Kidney (tissue), 14 donors: ENCODE measurements around the gene RCAN2. TPM values are rescaled to one million over a fixed set of nuclear protein-coding genes. Genes with fewer than 3 reads are reported as not detected.

Source experiments
- DNase-seq, 5 donors: peaks; one replicate each; pipeline ENCODE4 v3.0.0-alpha.2; 2013 to 2020
- FAIRE-seq: peaks from 2 replicates; lab custom pipeline; 2012; peaks lifted over from hg19 to GRCh38; lab: Jason Lieb, UNC
- H3K27ac ChIP-seq, 2 donors: one replicate each; pipeline ENCODE4 v1.7.0; 2013; ENCODE audit warnings: low read depth in 2 of 2, low read length in 2 of 2, inconsistent platforms in 1 of 2
- H3K27me3 ChIP-seq: one replicate; pipeline ENCODE4 v1.7.1; 2013; ENCODE audit warnings: low read length, inconsistent platforms; ENCODE audit not compliant: control insufficient read depth, insufficient read depth
- H3K36me3 ChIP-seq, 3 donors: one replicate each; pipeline versions ENCODE4 v1.7.0 to v1.7.1; 2013; ENCODE audit warnings: low read length in 3 of 3, control low read depth in 1 of 3, inconsistent platforms in 1 of 3; ENCODE audit not compliant: insufficient read depth in 3 of 3, control insufficient read depth in 2 of 3
- H3K4me1 ChIP-seq, 3 donors: one replicate each; pipeline versions ENCODE4 v1.7.0 to v1.7.1; 2013; ENCODE audit warnings: low read length in 3 of 3, inconsistent platforms in 1 of 3, low read depth in 1 of 3; ENCODE audit not compliant: control insufficient read depth in 2 of 3, insufficient read depth in 2 of 3
- H3K4me3 ChIP-seq, 3 donors: one replicate each; pipeline versions ENCODE4 v1.7.0 to v1.8.1; 2013; ENCODE audit warnings: low read length in 3 of 3, control low read depth in 1 of 3, inconsistent platforms in 1 of 3
- H3K9ac ChIP-seq, 3 donors: one replicate each; pipeline versions ENCODE4 v1.7.0 to v1.7.1; 2013; ENCODE audit warnings: low read length in 3 of 3, control low read depth in 1 of 3, inconsistent platforms in 1 of 3
- H3K9me3 ChIP-seq, 3 donors: one replicate each; pipeline versions ENCODE4 v1.7.0 to v1.7.1; 2013; ENCODE audit warnings: low read length in 3 of 3, control low read depth in 1 of 3, inconsistent platforms in 1 of 3; ENCODE audit not compliant: control insufficient read depth in 2 of 3, insufficient read depth in 1 of 3
- CTCF ChIP-seq: IDR thresholded peaks from 3 replicates; pipeline ENCODE4 v1.5.1; 2012; ENCODE audit warnings: mild to moderate bottlenecking, moderate library complexity, borderline replicate concordance; ENCODE audit not compliant: insufficient read depth; ENCODE audit errors: extremely low read depth
- intact Hi-C: fragments of 100-400 bp; cut with DNase I; formaldehyde crosslinking; loops from one replicate; pipeline ENCODE4 v1.11.1; 2022
- polyA plus RNA-seq: library from polyadenylated mRNA; stranded (reverse); fragments of 350-450 nt; fragmentation: Illumina TruSeq; extraction: RNeasy Lipid Tissue Mini Kit (QIAGEN cat#74804); gene quantifications from one replicate; pipeline ENCODE4 v1.2.3, GENCODE V29; 2014; ENCODE audit warnings: low read depth, low replicate concordance; ENCODE audit not compliant: insufficient read depth
- total RNA-seq: library from RNA; stranded (reverse); fragmentation: NEBNext Ultra II Directional; extraction: Animal tissue kit (Norgen Biotek cat#: 25700); gene quantifications from one replicate; pipeline ENCODE4 v1.2.1, GENCODE V29; 2021
- donor health status: control.
- donor health status: control.
- donor health status: control.
- donor health status: control.
- donor health status: control.
- donor health status: DM: yes; HTN: yes; CAD: no.
- donor health status: Normal renal cell carcinoma (clear cell type).

The RCAN2 gene
- total and polyA plus RNA-seq, 2 donors from 2014 or later, result 25.7 to 37.4 TPM

DNA sequence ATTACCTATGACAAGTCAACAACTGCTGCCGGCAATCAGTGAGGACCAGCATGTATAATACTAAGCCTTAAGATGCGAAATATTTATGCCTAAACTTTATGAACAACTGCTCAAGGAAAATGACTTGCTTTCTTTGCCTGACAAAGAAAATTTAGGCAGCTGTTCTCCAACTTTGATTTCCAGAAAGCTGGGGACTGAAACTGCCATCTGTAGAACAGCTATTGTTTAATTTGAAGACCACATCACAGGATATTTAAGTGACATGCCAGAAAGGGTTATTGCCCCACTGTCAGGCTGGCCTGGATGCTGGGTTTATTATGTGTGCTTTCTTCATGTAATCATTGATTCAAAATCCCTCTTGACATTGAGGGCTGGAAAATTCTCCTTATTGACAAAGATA, 166.5 kb downstream of the RCAN2 start:
- Histone ChIP-seq H3K27me3 (no peaks in the 10 kb centered on the region), H3K9ac (no peak overlapping the region), H3K36me3 (no peaks in the 10 kb centered on the region), H3K4me3 (no peak overlapping the region), H3K9me3 (no peaks in the 10 kb centered on the region), H3K4me1 (no peaks in the 10 kb centered on the region), H3K27ac (no peak overlapping the region)
- intact Hi-C loops, result no loop called here
- no peak for FAIRE-seq
- no peak for TF ChIP-seq CTCF
- DNase-seq, result no peak

DNA sequence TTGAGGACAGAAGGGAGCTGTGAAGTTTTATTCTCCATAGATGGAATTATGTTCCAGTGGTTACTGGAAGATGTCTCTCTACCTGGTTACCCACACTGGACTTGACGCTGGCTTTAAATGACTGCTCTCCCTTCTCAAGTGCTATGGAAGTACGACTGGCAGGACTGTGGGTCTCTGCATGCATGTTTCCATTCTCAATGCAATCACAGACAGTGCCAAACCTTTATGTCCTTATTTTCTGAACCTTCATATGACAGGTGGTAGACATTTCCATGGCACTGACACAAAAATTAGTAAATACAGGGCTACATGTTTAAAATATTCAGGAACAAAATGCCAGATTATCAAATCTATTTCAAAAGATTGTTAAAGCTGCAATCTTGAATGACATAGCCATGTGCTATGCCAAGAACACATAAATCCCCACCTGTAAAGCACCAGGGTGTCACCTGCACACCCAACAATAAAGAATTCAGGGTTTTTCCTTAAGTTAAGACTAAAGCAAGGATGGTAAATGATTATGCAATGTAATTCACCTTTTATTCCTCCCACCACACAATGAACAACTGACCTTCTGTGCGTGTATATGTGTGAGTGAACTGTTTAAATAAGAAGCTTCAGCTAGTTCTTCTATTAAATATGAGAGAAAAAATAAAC, 167.2 kb downstream of the RCAN2 start:
- no peak overlapping the region for H3K27ac ChIP-seq
- H3K9me3 ChIP-seq, result no peaks in the 10 kb centered on the region
- intact Hi-C loops, result no loop called here
- FAIRE-seq (no peak), DNase-seq (no peak)
- H3K9ac ChIP-seq, result no peak overlapping the region
- H3K36me3 ChIP-seq, result no peaks in the 10 kb centered on the region
- no peak for TF ChIP-seq CTCF
- H3K4me1 ChIP-seq, result no peaks in the 10 kb centered on the region
- H3K27me3 ChIP-seq, result no peaks in the 10 kb centered on the region
- H3K4me3 ChIP-seq, result no peak overlapping the region

DNA sequence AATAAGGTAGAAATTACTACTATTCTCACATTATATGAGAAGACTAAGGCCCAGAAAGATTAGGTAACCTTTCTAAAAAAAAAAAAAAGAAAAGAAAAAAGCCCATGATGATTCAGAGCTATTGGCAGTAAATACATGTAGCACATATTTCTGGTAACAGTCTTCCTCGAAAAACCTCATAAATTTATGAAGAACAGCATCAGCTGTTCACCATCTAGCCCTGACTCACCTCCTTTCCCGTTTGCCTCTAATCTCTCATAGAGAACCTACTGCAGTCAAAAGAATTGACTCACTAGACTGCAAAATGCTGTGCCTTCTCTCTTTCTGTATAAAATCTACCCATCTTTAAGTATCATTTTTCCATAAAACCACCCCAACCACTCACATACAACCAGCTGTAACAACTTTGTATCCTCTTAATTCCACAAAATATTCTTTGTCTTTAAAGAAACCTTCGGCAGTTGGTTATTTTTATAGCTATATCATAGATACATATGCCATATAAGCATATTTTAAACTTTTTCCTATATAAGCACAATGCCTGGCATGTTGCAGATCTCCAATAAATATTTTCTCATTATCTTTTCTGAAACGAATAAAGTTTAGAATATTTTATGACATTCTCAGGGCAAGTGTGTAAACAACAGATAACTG, 167.8 kb downstream of the RCAN2 start:
- intact Hi-C loops, result no loop called here
- Histone ChIP-seq H3K9ac (no peak overlapping the region), H3K27ac (no peak overlapping the region), H3K36me3 (no peaks in the 10 kb centered on the region), H3K9me3 (no peaks in the 10 kb centered on the region), H3K4me3 (no peak overlapping the region), H3K27me3 (no peaks in the 10 kb centered on the region), H3K4me1 (no peaks in the 10 kb centered on the region)
- TF ChIP-seq CTCF, result no peak
- DNase-seq (no peak), FAIRE-seq (no peak)
